A549 treated with CpdA at 1 μM for 4 hours (cell line): Measurements from ENCODE around the gene UBASH3B. TPM values are rescaled to one million over a fixed set of nuclear protein-coding genes. Genes with fewer than 3 reads are reported as not detected.

ENCODE experiments used
- total RNA-seq: library from RNA; stranded (reverse); fragments of 200-300 nt; extraction: Qiagen RNA extraction; gene quantifications from 5 replicates; pipeline ENCODE4 v1.2.3, GENCODE V29; 2022; ENCODE audit warnings: low read depth

The UBASH3B gene
- 39.1 to 51.5 TPM (median 45.1 TPM) in 5 replicates for total RNA-seq

GRCh38 chr11:122655527-122656072 is at the start of gene UBASH3B:
UBASH3B (plus strand) TSS chr11:122655722; CDS start chr11:122656050, 328 bp downstream.

Other genes with a start within 250 kb of the UBASH3B start
- 0.07 to 0.09 TPM in 2 of 5 replicates, not detected in the others for gene CRTAM, start 182.8 kb downstream of the UBASH3B start, total RNA-seq
- gene JHY, start 227.0 kb downstream of the UBASH3B start, total RNA-seq: 3.1 to 4.2 TPM (median 3.4 TPM) in 5 replicates